HFFc6 (cell line): ENCODE data around the gene C20orf96. TPM values are rescaled to one million over a fixed set of nuclear protein-coding genes. Genes with fewer than 3 reads are reported as not detected.

Experiments
- DNase-seq: peaks from one replicate; pipeline ENCODE4 v3.0.0-alpha.2; 2018
- H3K27ac Mint-ChIP-seq: 2 replicates; pipeline ENCODE4 v1.8.0; 2020; ENCODE audit warnings: mild to moderate bottlenecking, mixed read lengths
- H3K27me3 Mint-ChIP-seq: 2 replicates; pipeline ENCODE4 v1.8.0; 2021; ENCODE audit warnings: mild to moderate bottlenecking, moderate library complexity, mixed read lengths; ENCODE audit not compliant: insufficient read depth
- H3K36me3 Mint-ChIP-seq: 2 replicates; pipeline ENCODE4 v1.8.0; 2021; ENCODE audit warnings: low read depth, mixed read lengths
- H3K4me1 Mint-ChIP-seq: 2 replicates; pipeline ENCODE4 v1.8.0; 2020; ENCODE audit warnings: low read depth, mixed read lengths
- H3K4me3 Mint-ChIP-seq: 2 replicates; pipeline ENCODE4 v1.8.0; 2020; ENCODE audit warnings: mild to moderate bottlenecking, moderate library complexity, mixed read lengths
- H3K9me3 Mint-ChIP-seq: 2 replicates; pipeline ENCODE4 v1.8.0; 2020; ENCODE audit warnings: mild to moderate bottlenecking, mixed read lengths
- CTCF ChIP-seq: fragments of 200-600 bp; sonication (generic); IDR thresholded peaks from 2 replicates; pipeline ENCODE4 v1.5.0; 2021; ENCODE audit warnings: antibody characterized with exemption, mild to moderate bottlenecking
- total RNA-seq, 6 experiments: library from RNA; stranded (reverse); fragmentation: NEBNext Ultra II Directional; extraction: Animal tissue kit (Norgen Biotek cat#: 25700); gene quantifications; 2 replicates in 1 of 6; 3 replicates in 5 of 6; pipeline ENCODE4 v1.2.3, GENCODE V29; 2021

C20orf96 gene
- total RNA-seq, 6 experiments from 2014 or later = 2.9 to 3.5 (median 3.2) TPM

GRCh38 chr20:328975-329695, 38.6 kb upstream of the C20orf96 start:
- no peak for DNase-seq

DNA sequence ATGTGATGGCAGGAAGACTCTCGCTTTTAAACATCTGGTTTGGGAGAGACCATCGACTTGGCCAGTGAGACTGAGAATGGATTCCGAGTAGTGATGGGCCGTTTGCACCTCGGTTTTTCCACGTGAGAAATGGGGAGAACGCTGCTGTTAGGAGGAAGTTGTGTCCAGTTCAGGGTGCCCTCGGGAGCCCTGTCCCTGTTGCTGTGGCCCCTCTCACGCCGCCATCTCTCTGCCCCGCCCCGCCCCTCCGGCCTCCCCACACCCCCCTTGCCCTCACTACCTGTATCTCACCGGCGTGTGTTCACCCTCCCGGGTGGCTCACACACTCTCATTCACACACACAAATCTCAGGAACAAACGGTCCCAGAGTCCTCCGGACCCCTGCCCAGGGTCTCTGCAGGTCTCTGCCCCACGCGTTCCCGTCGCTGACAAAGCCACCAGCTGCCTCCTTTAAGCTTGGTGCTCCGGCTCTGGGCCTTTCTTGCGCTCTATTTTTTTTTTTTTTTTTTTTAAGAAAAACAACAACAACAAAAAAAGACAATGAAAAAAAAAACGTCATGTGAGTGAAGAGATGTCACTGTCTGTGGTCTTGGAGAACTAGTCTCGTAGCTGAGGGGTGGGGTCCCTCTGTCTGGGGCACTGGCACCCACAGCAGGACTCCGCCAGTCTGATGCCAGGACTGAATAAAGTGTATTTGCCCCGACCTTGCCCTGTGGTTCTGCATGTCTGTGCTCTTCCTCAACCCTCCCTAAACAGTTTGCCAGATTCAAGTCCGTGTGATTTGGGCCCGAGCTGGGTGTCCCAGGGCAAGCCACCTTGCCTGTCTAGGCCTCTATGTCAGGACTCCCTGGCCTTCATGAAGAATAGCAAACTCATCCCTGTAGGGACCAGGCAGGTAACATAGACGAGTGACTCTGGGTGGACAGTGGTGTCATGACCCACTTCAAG, 37.8 kb upstream of the C20orf96 start:
- Mint-ChIP-seq H3K36me3 (peaks cover 15% of the 10 kb centered on the region), H3K27ac (peak overlapping the region; percentile 65), H3K27me3 (peaks cover 5% of the 10 kb centered on the region), H3K4me3 (peak overlapping the region; percentile 88), H3K4me1 (peaks cover 41% of the 10 kb centered on the region), H3K9me3 (no peaks in the 10 kb centered on the region)
- TF ChIP-seq CTCF = no peak
- DNase-seq = no peak

More at GRCh38 chr20:328975-329695, 38.6 kb upstream of the C20orf96 start:
- no peak for TF ChIP-seq CTCF
- Mint-ChIP-seq H3K36me3 (peaks cover 15% of the 10 kb centered on the region), H3K4me3 (peak overlapping the region; percentile 88), H3K27me3 (peaks cover 7% of the 10 kb centered on the region), H3K27ac (peak overlapping the region; percentile 65), H3K9me3 (no peaks in the 10 kb centered on the region), H3K4me1 (peaks cover 34% of the 10 kb centered on the region)

DNA sequence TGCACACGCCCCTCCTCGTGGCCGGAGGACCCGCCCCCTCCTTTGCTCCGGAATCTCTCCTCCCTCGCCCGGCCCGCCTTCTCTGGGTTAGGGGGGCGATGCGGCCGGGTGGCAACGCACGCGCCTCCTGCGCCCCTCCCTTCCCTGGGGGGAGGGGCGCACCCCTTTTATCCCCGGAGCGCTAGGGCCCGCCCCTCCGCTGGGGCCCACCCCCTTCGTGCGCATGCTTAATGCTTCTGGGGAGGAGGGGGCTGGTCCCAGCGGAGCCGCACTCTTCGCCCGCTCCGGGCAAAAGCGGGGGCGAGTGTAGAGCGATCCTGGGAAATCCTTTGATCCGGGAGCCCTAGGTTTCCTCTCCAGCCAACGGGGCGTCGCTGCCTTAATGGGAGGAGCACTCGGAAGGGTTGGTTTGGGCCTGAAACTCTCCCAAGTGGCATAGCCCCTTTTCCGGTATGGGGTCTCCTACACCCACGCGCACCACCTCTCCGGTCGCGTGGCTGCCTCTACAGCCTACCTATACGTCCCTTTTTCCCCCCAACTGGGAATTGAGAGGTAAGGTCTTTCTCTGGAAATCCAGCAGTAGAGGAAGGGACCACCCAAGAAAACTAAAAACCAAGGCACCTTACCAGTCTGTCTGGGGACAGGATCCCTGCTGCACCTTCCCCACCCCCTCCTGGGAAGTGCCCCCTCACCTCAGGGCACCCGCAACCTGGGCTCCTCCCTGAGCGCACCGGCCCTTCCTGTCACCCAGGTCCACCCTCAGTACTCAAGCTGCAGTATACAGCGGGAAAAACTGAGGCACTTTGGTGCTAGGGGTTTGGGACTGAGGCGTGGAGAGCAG, 36.9 kb upstream of the C20orf96 start:
- DNase-seq = peak; percentile 79
- Mint-ChIP-seq H3K4me1 (peaks cover 46% of the 10 kb centered on the region), H3K27me3 (peaks cover 5% of the 10 kb centered on the region), H3K36me3 (peaks cover 15% of the 10 kb centered on the region), H3K27ac (peak overlapping the region; percentile 65), H3K9me3 (no peaks in the 10 kb centered on the region), H3K4me3 (peak overlapping the region; percentile 88)
- no peak for TF ChIP-seq CTCF

GRCh38 chr20:326645-327185, 36.2 kb upstream of the C20orf96 start:
- peaks cover 15% of the 10 kb centered on the region for H3K36me3 Mint-ChIP-seq

More at GRCh38 chr20:326645-327185, 36.2 kb upstream of the C20orf96 start:
- Mint-ChIP-seq H3K4me3 (peak overlapping the region; percentile 88), H3K4me1 (peaks cover 46% of the 10 kb centered on the region), H3K9me3 (no peaks in the 10 kb centered on the region), H3K27ac (peak overlapping the region; percentile 7; the same call in 1 of the 2 replicates), H3K27me3 (peaks cover 5% of the 10 kb centered on the region)
- no peak for DNase-seq
- TF ChIP-seq CTCF = peak; percentile 24; the same call in 1 of the 2 replicates
